NCI-H2227 (cell line): Measurements from ENCODE around the gene NDP.

ENCODE experiments used
- DNase-seq: peaks from one replicate; lab custom pipeline; 2025; ENCODE audit not compliant: unreplicated experiment; lab: John Stamatoyannopoulos, UW

The NDP gene

GRCh38 chrX:43973249-43974099 lies at the start of gene NDP:
TSS of gene NDP (minus strand) at chrX:43973390. CDS start at chrX:43958645, 14,745 bp downstream.
- DNase-seq: peak; percentile 5

- DNase-seq: no peak
Measured at GRCh38 chrX:44022964-44023363, 49.8 kb upstream of the NDP start.

GRCh38 chrX:44020693-44021092 lies 47.5 kb upstream of the NDP start:
- no peak for DNase-seq

- no peak for DNase-seq
Measured at GRCh38 chrX:44019911-44020310, 46.7 kb upstream of the NDP start.

GRCh38 chrX:44017676-44018075 lies 44.5 kb upstream of the NDP start:
- DNase-seq: no peak

- DNase-seq: no peak
Measured at GRCh38 chrX:44016906-44017305, 43.7 kb upstream of the NDP start.

- DNase-seq: no peak
Measured at GRCh38 chrX:44012484-44013096, 39.4 kb upstream of the NDP start.

GRCh38 chrX:44011506-44011905 lies 38.3 kb upstream of the NDP start:
- no peak for DNase-seq

- DNase-seq: no peak
Measured at GRCh38 chrX:44010626-44011025, 37.4 kb upstream of the NDP start.

- no peak for DNase-seq
Measured at GRCh38 chrX:44006081-44006480, 32.9 kb upstream of the NDP start.

- DNase-seq: no peak
Measured at GRCh38 chrX:44003975-44004374, 30.8 kb upstream of the NDP start.

- DNase-seq: no peak
Measured at GRCh38 chrX:44002567-44002966, 29.4 kb upstream of the NDP start.

GRCh38 chrX:43998374-43998773 lies 25.2 kb upstream of the NDP start:
- no peak for DNase-seq

GRCh38 chrX:43996491-43996890 lies 23.3 kb upstream of the NDP start:
- DNase-seq: no peak

- no peak for DNase-seq
Measured at GRCh38 chrX:43986083-43986482, 12.9 kb upstream of the NDP start.

- DNase-seq: no peak
Measured at GRCh38 chrX:43985511-43985910, 12.3 kb upstream of the NDP start.

- DNase-seq: no peak
Measured at GRCh38 chrX:43978226-43978625, 5.0 kb upstream of the NDP start.

GRCh38 chrX:43976205-43976604 lies 3.0 kb upstream of the NDP start:
- DNase-seq: no peak

- no peak for DNase-seq
Measured at GRCh38 chrX:43975796-43976195, 2.6 kb upstream of the NDP start.

GRCh38 chrX:43974741-43975465 lies 1.7 kb upstream of the NDP start:
- DNase-seq: no peak

GRCh38 chrX:43974100-43974475 lies 898 bp upstream of the NDP start:
- no peak for DNase-seq
